HepG2 (cell line): Measurements from ENCODE around the gene GTF2E1.

ENCODE experiments used
- MAFK ChIP-seq, 2 experiments: IDR thresholded peaks in 1 of 2; conservative IDR thresholded peaks in 1 of 2; 2 replicates each; pipeline ENCODE4 v1.6.1; 2011; ENCODE audit warnings: improper control_type of control experiment in 2 of 2, low read length in 2 of 2
- ZBTB3 ChIP-seq: sonication (generic); formaldehyde crosslinking; IDR thresholded peaks from 2 replicates; pipeline ENCODE4 v1.4.0; 2020; ENCODE audit warnings: low read depth, mild to moderate bottlenecking, moderate library complexity, missing genetic modification reagents, borderline replicate concordance

DNA sequence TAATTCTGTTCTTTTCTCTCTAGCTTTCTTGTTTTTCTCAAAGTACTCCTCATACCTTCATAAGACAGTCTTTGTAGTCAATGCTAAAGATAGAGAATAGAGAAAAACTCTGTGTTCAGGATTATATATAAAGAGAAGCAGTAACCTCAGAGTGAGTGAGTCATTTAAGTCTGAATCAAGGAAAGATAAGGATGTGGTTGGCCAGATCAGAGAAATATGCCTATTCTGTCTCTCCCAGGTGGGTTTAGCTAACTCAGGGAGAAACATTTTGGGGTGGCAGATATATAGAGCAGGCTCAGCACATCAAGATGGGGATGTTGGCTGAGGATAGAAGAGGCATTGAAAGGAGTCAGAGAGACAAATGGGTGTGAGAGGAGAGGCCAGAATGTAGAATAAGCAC lies 31.4 kb downstream of the GTF2E1 start:
- TF ChIP-seq MAFK (conservative IDR thresholded peaks at IDR 0.05 in 1 of 2, IDR thresholded peaks at IDR 0.05 in 1 of 2; ENCODE audit: low read length in 2 of 2) (no peak), ZBTB3 (no peak)
